ENCODE results near the gene SRSF9. TPM values are rescaled to one million over a fixed set of nuclear protein-coding genes. Genes with fewer than 3 reads are reported as not detected.
A peak's percentile ranks its signal among the peaks of the same experiment; 100 is the strongest.

SRSF9 gene
- total RNA-seq, 8 experiments from 2014 or later, result 98.3 to 197 (median 118) TPM

GRCh38 chr12:120438495-120439198, 30.9 kb downstream of the SRSF9 start:
- in situ Hi-C loops (cut with MboI; ENCODE audit: low pct_unique_long_range_greater_than_20kb in 2 of 9, low sequenced_read_pairs in 9 of 9, unreplicated experiment in 9 of 9), result loop anchor here in 4 of 9 experiments (10.0 to 25.0 kb wide), 3 partner anchors 84 to 114 kb away; partner anchors contain the start of gene PLA2G1B (in 4 of the 4)
- ATAC-seq (replicated peaks in 6 of 8), result peak in 3 of 8 experiments; percentile 2 to 6 (median 3)
- H3K27ac ChIP-seq, result peak overlapping the region; percentile 67 to 88
- 0 to 80% (median 28%) methylated on average over 1 to 16 of the region's 17 CpGs for WGBS, 10 experiments
- peaks cover 13 to 14% of the 10 kb centered on the region in 2 donors for H3K4me1 ChIP-seq (replicated peaks in 1 of 2)
- peak overlapping the region; percentile 62 to 99 (median 83) for H3K4me3 ChIP-seq

- Histone ChIP-seq H3K4me1 (replicated peaks in 1 of 2) (peaks cover 13 to 14% of the 10 kb centered on the region in 2 donors), H3K4me3 (peak within 1 kb of the TSS; percentile 62 to 99 (median 83)), H3K27ac (peak within 1 kb of the TSS; percentile 67 to 88)
- in situ Hi-C loops (cut with MboI; ENCODE audit: low pct_unique_long_range_greater_than_20kb in 2 of 9, low sequenced_read_pairs in 9 of 9, unreplicated experiment in 9 of 9), result loop anchor here in 4 of 9 experiments (10.0 to 25.0 kb wide), 3 partner anchors 83 to 113 kb away; partner anchors contain the start of gene PLA2G1B (in 4 of the 4)
- 0 to 6% (median 0%) methylated on average over 2 to 21 of the region's 59 CpGs; no CpG with 5 or more reads in 1 of the 10 experiments for WGBS, 10 experiments
- peak; percentile 96 to 100 (median 100) for ATAC-seq (replicated peaks in 6 of 8)
Observed at GRCh38 chr12:120437735-120438494, 31.6 kb downstream of the SRSF9 start, which contains the start of gene COX6A1. Gene COX6A1, plus strand, starts transcription at chr12:120438113. Its CDS starts 14 bp downstream, at chr12:120438127.

- ATAC-seq (replicated peaks in 6 of 8), result no peak
- Histone ChIP-seq H3K4me3 (no peak overlapping the region), H3K27ac (no peak overlapping the region), H3K4me1 (replicated peaks in 1 of 2) (peaks cover 0 to 2% of the 10 kb centered on the region in 2 donors)
- in situ Hi-C loops (cut with MboI; ENCODE audit: low pct_unique_long_range_greater_than_20kb in 2 of 9, low sequenced_read_pairs in 9 of 9, unreplicated experiment in 9 of 9), result loop anchor here in 4 of 9 experiments (10.0 to 25.0 kb wide), 3 partner anchors 78 to 108 kb away; partner anchors contain the start of gene PLA2G1B (in 4 of the 4)
- WGBS, 10 experiments, result 0 to 77% (median 37%) methylated on average over 1 to 7 of the region's 10 CpGs; no CpG with 5 or more reads in 4 of the 10 experiments
Observed at GRCh38 chr12:120432772-120433525, 36.6 kb downstream of the SRSF9 start.

GRCh38 chr12:120429368-120429767, 40.2 kb downstream of the SRSF9 start:
- WGBS, 10 experiments, result 33 to 89% (median 62%) methylated on average over 1 to 7 of the region's 7 CpGs; no CpG with 5 or more reads in 4 of the 10 experiments
- no peak for ATAC-seq (replicated peaks in 6 of 8)
- no peak overlapping the region for H3K27ac ChIP-seq
- H3K4me3 ChIP-seq, result no peak overlapping the region
- in situ Hi-C loops (cut with MboI; ENCODE audit: low pct_unique_long_range_greater_than_20kb in 2 of 9, low sequenced_read_pairs in 9 of 9, unreplicated experiment in 9 of 9), result loop anchor here in 3 of 9 experiments (25.0 kb wide), 1 partner anchor 92 kb away; the partner anchor contains the start of gene PLA2G1B (in 3 of the 3)
- H3K4me1 ChIP-seq (replicated peaks in 1 of 2), result peaks cover 0 to 8% of the 10 kb centered on the region in 2 donors

- no peak overlapping the region for H3K4me3 ChIP-seq
- H3K27ac ChIP-seq, result no peak overlapping the region
- WGBS, 10 experiments, result 0 to 90% (median 56%) methylated on average over 1 to 7 of the region's 8 CpGs; no CpG with 5 or more reads in 2 of the 10 experiments
- in situ Hi-C loops (cut with MboI; ENCODE audit: low pct_unique_long_range_greater_than_20kb in 2 of 9, low sequenced_read_pairs in 9 of 9, unreplicated experiment in 9 of 9), result loop anchor here in 3 of 9 experiments (25.0 kb wide), 1 partner anchor 91 kb away; the partner anchor contains the start of gene PLA2G1B (in 3 of the 3)
- H3K4me1 ChIP-seq (replicated peaks in 1 of 2), result peaks cover 0 to 8% of the 10 kb centered on the region in 2 donors
- peak in 2 of 8 experiments; percentile 54 to 56 for ATAC-seq (replicated peaks in 6 of 8)
Observed at GRCh38 chr12:120428597-120429229, 40.8 kb downstream of the SRSF9 start.

GRCh38 chr12:120425797-120426196, 43.8 kb downstream of the SRSF9 start:
- 32 to 100% (median 64%) methylated on average over 1 to 3 of the region's 3 CpGs; no CpG with 5 or more reads in 2 of the 10 experiments for WGBS, 10 experiments
- in situ Hi-C loops (cut with MboI; ENCODE audit: low pct_unique_long_range_greater_than_20kb in 2 of 9, low sequenced_read_pairs in 9 of 9, unreplicated experiment in 9 of 9), result loop anchor here in 3 of 9 experiments (25.0 kb wide), 1 partner anchor 88 kb away; the partner anchor contains the start of gene PLA2G1B (in 3 of the 3)
- H3K27ac ChIP-seq, result no peak overlapping the region
- ATAC-seq (replicated peaks in 6 of 8), result no peak
- H3K4me1 ChIP-seq (replicated peaks in 1 of 2), result peaks cover 0 to 8% of the 10 kb centered on the region in 2 donors
- no peak overlapping the region for H3K4me3 ChIP-seq

- Histone ChIP-seq H3K4me3 (no peak overlapping the region), H3K4me1 (replicated peaks in 1 of 2) (peaks cover 0 to 6% of the 10 kb centered on the region in 2 donors), H3K27ac (no peak overlapping the region)
- WGBS, 10 experiments, result 20 to 100% (median 72%) methylated on average over 1 to 6 of the region's 7 CpGs; no CpG with 5 or more reads in 3 of the 10 experiments
- in situ Hi-C loops (cut with MboI; ENCODE audit: low pct_unique_long_range_greater_than_20kb in 2 of 9, low sequenced_read_pairs in 9 of 9, unreplicated experiment in 9 of 9), result no loop called here
- no peak for ATAC-seq (replicated peaks in 6 of 8)
Observed at GRCh38 chr12:120422892-120423456, 46.6 kb downstream of the SRSF9 start.

- Histone ChIP-seq H3K4me1 (replicated peaks in 1 of 2) (peaks cover 0 to 6% of the 10 kb centered on the region in 2 donors), H3K4me3 (no peak overlapping the region), H3K27ac (no peak overlapping the region)
- no peak for ATAC-seq (replicated peaks in 6 of 8)
- 67 to 100% (median 86%) methylated on average over 1 to 4 of the region's 4 CpGs; no CpG with 5 or more reads in 3 of the 10 experiments for WGBS, 10 experiments
- in situ Hi-C loops (cut with MboI; ENCODE audit: low pct_unique_long_range_greater_than_20kb in 2 of 9, low sequenced_read_pairs in 9 of 9, unreplicated experiment in 9 of 9), result no loop called here
Observed at GRCh38 chr12:120421701-120422100, 47.8 kb downstream of the SRSF9 start.

- Histone ChIP-seq H3K27ac (no peak overlapping the region), H3K4me1 (replicated peaks in 1 of 2) (peaks cover 8 to 10% of the 10 kb centered on the region in 2 donors), H3K4me3 (no peak overlapping the region)
- in situ Hi-C loops (cut with MboI; ENCODE audit: low pct_unique_long_range_greater_than_20kb in 2 of 9, low sequenced_read_pairs in 9 of 9, unreplicated experiment in 9 of 9), result no loop called here
- no peak for ATAC-seq (replicated peaks in 6 of 8)
- WGBS, 10 experiments, result 55 to 91% (median 89%) methylated on average over 2 to 4 of the region's 4 CpGs; no CpG with 5 or more reads in 5 of the 10 experiments
Observed at GRCh38 chr12:120417917-120418580, 51.5 kb downstream of the SRSF9 start.

GRCh38 chr12:120416490-120417216, 52.9 kb downstream of the SRSF9 start:
- H3K27ac ChIP-seq, result no peak overlapping the region
- H3K4me3 ChIP-seq, result no peak overlapping the region
- H3K4me1 ChIP-seq (replicated peaks in 1 of 2), result peaks cover 10 to 17% of the 10 kb centered on the region in 2 donors
- in situ Hi-C loops (cut with MboI; ENCODE audit: low pct_unique_long_range_greater_than_20kb in 2 of 9, low sequenced_read_pairs in 9 of 9, unreplicated experiment in 9 of 9), result no loop called here
- WGBS, 10 experiments, result 50 to 100% (median 80%) methylated on average over 1 to 6 of the region's 7 CpGs; no CpG with 5 or more reads in 1 of the 10 experiments
- no peak for ATAC-seq (replicated peaks in 6 of 8)

All from motor neuron (in vitro differentiated cells).